ENCODE results near the gene LRP3.

GRCh38 chr19:33146209-33146608, 47.9 kb upstream of the LRP3 start:
- no peak for TF ChIP-seq CTCF (IDR thresholded peaks at IDR 0.05)
- no peak for TF ChIP-seq POLR2AphosphoS5 (IDR thresholded peaks at IDR 0.05)
- no peak for TF ChIP-seq POLR2A (IDR thresholded peaks at IDR 0.05)
- no peak for TF ChIP-seq EP300 (IDR thresholded peaks at IDR 0.05)
